ENCODE results near the gene LSM12. TPM values are rescaled to one million over a fixed set of nuclear protein-coding genes. Genes with fewer than 3 reads are reported as not detected.

LSM12 gene
- total and polyA plus RNA-seq, 2 of the 8 experiments (the other 6 are each of a cell fraction or from before 2014, with no cell fraction given), result 69.8 to 142 TPM

DNA sequence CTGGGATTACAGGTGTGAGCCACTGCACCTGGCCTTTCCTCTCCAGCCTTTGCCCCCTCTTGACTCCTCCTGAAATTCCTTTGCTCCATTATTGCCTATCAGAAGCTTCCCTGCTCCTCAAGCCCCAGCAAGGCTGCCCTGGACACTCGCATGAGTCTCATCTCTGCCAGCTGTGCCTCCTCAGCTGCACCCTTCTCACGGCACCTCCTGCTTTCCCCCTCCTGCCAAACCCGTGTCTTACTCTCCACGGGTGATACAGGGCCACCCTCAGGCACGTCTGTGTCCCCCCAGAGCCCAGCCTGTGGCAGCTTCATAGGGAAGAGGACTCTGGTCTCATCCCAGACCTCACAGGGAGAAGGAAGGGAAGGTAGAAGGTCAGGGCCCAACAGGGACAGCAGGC is 19.4 kb upstream of the LSM12 start:
- ChIA-PET POLR2A (ENCODE audit: partially characterized antibody) (interaction anchor here (1.0 to 3.6 kb wide), 6 partner anchors 10 to 42 kb away, joined by 3 to 17 read pairs (median 8); partner anchors contain the start of gene LSM12), CTCF (ENCODE audit: partially characterized antibody) (interaction anchor here (0.6 to 34.4 kb wide), 12 partner anchors 8 to 245 kb away, joined by 3 to 638 read pairs (median 4); partner anchors contain the start of genes G6PC3 and HDAC5)
- Histone ChIP-seq H2BK15ac (ENCODE audit: low read length) (peak overlapping the region; percentile 40), H2BK12ac (ENCODE audit: low read depth, low read length) (peak overlapping the region; percentile 60; the same call in 1 of the 2 replicates), H4K20me1 (replicated peaks in 1 of 2; ENCODE audit: control insufficient read depth in 1 of 2, insufficient read depth in 2 of 2, low read length in 2 of 2) (peaks cover 0 to 4% of the 10 kb centered on the region in 2 experiments), H3K27me3 (replicated peaks in 1 of 4; ENCODE audit: control insufficient read depth in 3 of 4, extremely low read depth in 1 of 4, insufficient read depth in 3 of 4, low read length in 3 of 4) (no peaks in the 10 kb centered on the region), H3K56ac (replicated peaks; ENCODE audit: insufficient read length, low read depth, low read length) (no peak overlapping the region), H4K91ac (replicated peaks; ENCODE audit: insufficient read length, low read length) (peak overlapping the region; percentile 52), H3K23ac (ENCODE audit: insufficient read length) (no peak overlapping the region), H3K79me2 (ENCODE audit: control insufficient read depth in 1 of 2, insufficient read depth in 2 of 2, low read length in 2 of 2) (no peaks in the 10 kb centered on the region), H2BK5ac (ENCODE audit: low read depth, low read length) (peak overlapping the region; percentile 79), H3K79me1 (ENCODE audit: low read depth, low read length) (peaks cover 5% of the 10 kb centered on the region; the same call in 1 of the 2 replicates), H4K5ac (ENCODE audit: insufficient read length, low read depth, low read length) (no peak overlapping the region), H2BK120ac (replicated peaks; ENCODE audit: low read depth, low read length) (peak overlapping the region; percentile 90), H3K4ac (replicated peaks; ENCODE audit: insufficient read length, low read depth, low read length) (no peak overlapping the region), H3K36me3 (ENCODE audit: control insufficient read depth in 2 of 4, insufficient read depth in 4 of 4, low read length in 3 of 4) (peaks cover 8 to 14% (median 12%) of the 10 kb centered on the region in 4 experiments; a peak in 7 of 8 replicates), H3K14ac (ENCODE audit: insufficient read length) (no peak overlapping the region), H3K4me2 (ENCODE audit: insufficient read depth in 1 of 2, low read depth in 2 of 2, low read length in 2 of 2) (no peak overlapping the region), H3K9ac (replicated peaks in 1 of 4; ENCODE audit: extremely low read depth in 1 of 4, low read depth in 3 of 4, low read length in 3 of 4) (no peak overlapping the region), H3K9me3 (ENCODE audit: insufficient read depth in 2 of 2, low read depth in 1 of 2, low read length in 1 of 2) (no peaks in the 10 kb centered on the region), H2AFZ (ENCODE audit: low read length) (no peak overlapping the region), H3K27ac (ENCODE audit: low read depth, low read length) (peak overlapping the region; percentile 56; the same call in 1 of the 2 replicates), H3K23me2 (ENCODE audit: low read depth, low read length) (peaks cover 4% of the 10 kb centered on the region; the same call in 1 of the 2 replicates), H2AK5ac (ENCODE audit: low read depth, low read length) (0 out of 2 replicates have a peak overlapping the region, but pooled peaks have one; percentile 55), H3K4me1 (replicated peaks in 1 of 4; ENCODE audit: control insufficient read depth in 3 of 4, insufficient read depth in 4 of 4, low read length in 3 of 4) (peaks cover 3 to 18% (median 12%) of the 10 kb centered on the region in 4 experiments), H2BK20ac (ENCODE audit: low read length) (peak overlapping the region; percentile 75), H3K4me3 (ENCODE audit: extremely low read depth in 1 of 4, insufficient read depth in 2 of 4, low read depth in 3 of 4, low read length in 4 of 4) (0 out of 8 replicates have a peak overlapping the region, but pooled peaks of 1 of the 4 experiments have one; percentile 0), H3K18ac (ENCODE audit: extremely low read depth, low read length) (peak overlapping the region; percentile 78), H4K8ac (ENCODE audit: extremely low read depth, insufficient read depth, low read length) (peak overlapping the region; percentile 95)
- 88% methylated on average over 5 of the region's 5 CpGs; no CpG with 5 or more reads in 1 of the 2 experiments for WGBS, 2 experiments (ENCODE audit: extremely low coverage in 1 of 2, insufficient coverage in 1 of 2, insufficient read length in 1 of 2, insufficient replicate concordance in 2 of 2, low coverage in 1 of 2, low lambda C conversion rate in 2 of 2, missing lambda C conversion rate in 1 of 2)
- no peak for DNase-seq (ENCODE audit: low read depth in 1 of 2, low spot score in 2 of 2)
- FAIRE-seq, result no peak
- TF ChIP-seq SP2 (IDR thresholded peaks at IDR 0.05; ENCODE audit: low read length), result no peak
- no peak for TF ChIP-seq CHD1 (IDR thresholded peaks at IDR 0.05; ENCODE audit: low read depth, low read length)
- TF ChIP-seq KDM1A (IDR thresholded peaks at IDR 0.05; ENCODE audit: borderline replicate concordance, low read length), result no peak
- no peak for TF ChIP-seq NRF1 (IDR thresholded peaks at IDR 0.05; ENCODE audit: low read depth, low read length)
- TF ChIP-seq GABPA (IDR thresholded peaks at IDR 0.05; ENCODE audit: borderline replicate concordance, insufficient read depth, low read length), result no peak
- no peak for TF ChIP-seq CEBPB (IDR thresholded peaks at IDR 0.05; ENCODE audit: low read depth, low read length)
- TF ChIP-seq, protein P1, sequence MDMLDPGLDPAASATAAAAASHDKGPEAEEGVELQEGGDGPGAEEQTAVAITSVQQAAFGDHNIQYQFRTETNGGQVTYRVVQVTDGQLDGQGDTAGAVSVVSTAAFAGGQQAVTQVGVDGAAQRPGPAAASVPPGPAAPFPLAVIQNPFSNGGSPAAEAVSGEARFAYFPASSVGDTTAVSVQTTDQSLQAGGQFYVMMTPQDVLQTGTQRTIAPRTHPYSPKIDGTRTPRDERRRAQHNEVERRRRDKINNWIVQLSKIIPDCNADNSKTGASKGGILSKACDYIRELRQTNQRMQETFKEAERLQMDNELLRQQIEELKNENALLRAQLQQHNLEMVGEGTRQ (IDR thresholded peaks at IDR 0.05; ENCODE audit: low read length), result no peak
- no peak for TF ChIP-seq POLR2AphosphoS5 (IDR thresholded peaks at IDR 0.05; ENCODE audit: low read depth, low read length)
- TF ChIP-seq ZNF274 (IDR thresholded peaks at IDR 0.05; ENCODE audit: borderline replicate concordance, extremely low read depth, low read length), result no peak
- TF ChIP-seq SP1 (IDR thresholded peaks at IDR 0.05; ENCODE audit: low read depth, low read length), result no peak
- TF ChIP-seq ASH2L (IDR thresholded peaks at IDR 0.05; ENCODE audit: low read length), result no peak

All from H1 (cell line).